AG09319 (cell line): ENCODE measurements around the gene TSTD2.
A peak's percentile ranks its signal among the peaks of the same experiment; 100 is the strongest.

ENCODE experiments used
- DNase-seq: peaks from one replicate; pipeline ENCODE4 v3.0.0-alpha.2; 2010; ENCODE audit warnings: low read depth; ENCODE audit errors: extremely low read depth
- TF ChIP-seq, protein P1 (sequence below): IDR thresholded peaks from 2 replicates; pipeline ENCODE4 v1.5.1; 2011; ENCODE audit warnings: low read depth, mild to moderate bottlenecking, inconsistent platforms, low read length, moderate library complexity

The TSTD2 gene

DNA sequence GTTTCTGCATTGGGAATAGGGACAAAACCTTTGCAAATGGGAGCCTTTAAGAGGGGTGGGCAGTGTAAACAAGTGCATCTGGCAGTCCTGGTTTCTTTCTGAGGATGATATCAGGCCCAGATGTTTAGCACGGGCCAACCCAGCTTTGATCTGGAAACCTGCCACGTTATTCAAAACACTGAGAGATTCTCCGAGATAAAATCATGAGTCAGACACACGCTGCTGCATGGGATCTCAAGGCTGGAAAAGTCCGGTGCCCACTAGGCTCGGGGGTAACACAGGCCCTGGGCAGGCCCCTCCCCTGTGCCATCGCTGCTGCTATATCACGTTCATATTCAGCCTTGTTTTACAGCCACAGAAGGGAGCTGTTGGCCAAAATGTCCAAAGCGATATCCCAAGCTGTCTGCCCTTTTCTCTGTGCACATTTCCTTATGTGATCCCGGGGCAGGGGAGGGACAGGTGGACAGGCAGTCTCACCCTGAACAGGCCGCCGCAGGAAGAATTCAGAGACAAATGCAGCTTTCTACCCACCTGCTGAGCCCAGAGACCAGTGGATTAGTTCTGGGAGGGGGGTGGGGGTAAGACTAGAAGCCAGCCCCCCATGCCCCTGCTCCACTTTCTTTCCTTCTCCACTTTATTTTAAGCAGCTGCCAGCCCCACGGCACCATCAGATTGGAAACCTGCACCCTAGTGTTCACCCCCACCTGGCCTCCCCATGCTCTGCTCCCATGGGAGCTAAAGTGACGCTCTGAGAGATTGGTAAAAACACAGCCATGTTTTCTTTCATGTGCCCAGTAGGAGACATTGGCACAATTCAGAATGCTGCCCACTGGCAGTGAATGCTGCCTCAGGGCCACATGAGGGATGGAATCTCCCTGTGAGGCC is 68.6 kb downstream of the TSTD2 start:
- TF ChIP-seq, protein P1, sequence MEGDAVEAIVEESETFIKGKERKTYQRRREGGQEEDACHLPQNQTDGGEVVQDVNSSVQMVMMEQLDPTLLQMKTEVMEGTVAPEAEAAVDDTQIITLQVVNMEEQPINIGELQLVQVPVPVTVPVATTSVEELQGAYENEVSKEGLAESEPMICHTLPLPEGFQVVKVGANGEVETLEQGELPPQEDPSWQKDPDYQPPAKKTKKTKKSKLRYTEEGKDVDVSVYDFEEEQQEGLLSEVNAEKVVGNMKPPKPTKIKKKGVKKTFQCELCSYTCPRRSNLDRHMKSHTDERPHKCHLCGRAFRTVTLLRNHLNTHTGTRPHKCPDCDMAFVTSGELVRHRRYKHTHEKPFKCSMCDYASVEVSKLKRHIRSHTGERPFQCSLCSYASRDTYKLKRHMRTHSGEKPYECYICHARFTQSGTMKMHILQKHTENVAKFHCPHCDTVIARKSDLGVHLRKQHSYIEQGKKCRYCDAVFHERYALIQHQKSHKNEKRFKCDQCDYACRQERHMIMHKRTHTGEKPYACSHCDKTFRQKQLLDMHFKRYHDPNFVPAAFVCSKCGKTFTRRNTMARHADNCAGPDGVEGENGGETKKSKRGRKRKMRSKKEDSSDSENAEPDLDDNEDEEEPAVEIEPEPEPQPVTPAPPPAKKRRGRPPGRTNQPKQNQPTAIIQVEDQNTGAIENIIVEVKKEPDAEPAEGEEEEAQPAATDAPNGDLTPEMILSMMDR, result no peak
- DNase-seq, result peak; percentile 44

DNA sequence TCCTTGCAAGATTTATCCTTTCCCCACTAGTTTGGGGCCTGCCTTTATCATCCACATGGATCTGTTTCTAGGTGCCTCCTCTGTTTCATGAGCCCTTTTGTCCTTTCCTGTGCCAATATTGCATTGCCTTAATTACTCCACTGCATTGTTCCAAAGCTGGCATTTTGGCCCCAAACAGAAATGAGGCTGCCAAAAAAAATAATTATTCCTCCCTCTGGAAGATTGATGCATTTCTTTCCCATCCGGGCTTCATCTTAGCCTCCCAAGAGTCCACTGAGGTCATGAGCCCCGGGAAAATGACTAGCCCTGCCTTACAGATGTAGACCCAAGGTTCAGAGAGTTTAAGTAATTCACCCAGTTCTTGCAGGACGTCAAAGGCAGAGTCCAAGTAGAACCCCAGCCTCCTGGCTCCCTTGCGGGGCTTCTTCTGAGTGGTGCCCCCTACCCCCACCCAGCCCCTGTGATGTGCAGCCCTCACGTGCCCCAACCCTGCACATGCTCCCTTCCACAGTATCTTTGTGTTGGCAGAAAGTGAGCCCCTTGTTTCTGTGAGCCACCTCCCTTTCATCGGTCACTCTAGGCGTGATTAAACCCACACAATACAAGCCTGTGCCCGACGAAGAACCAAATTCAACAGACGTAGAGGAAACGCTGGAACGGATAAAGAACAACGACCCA is 69.6 kb downstream of the TSTD2 start:
- TF ChIP-seq, protein P1, result no peak
- DNase-seq, result no peak

DNA sequence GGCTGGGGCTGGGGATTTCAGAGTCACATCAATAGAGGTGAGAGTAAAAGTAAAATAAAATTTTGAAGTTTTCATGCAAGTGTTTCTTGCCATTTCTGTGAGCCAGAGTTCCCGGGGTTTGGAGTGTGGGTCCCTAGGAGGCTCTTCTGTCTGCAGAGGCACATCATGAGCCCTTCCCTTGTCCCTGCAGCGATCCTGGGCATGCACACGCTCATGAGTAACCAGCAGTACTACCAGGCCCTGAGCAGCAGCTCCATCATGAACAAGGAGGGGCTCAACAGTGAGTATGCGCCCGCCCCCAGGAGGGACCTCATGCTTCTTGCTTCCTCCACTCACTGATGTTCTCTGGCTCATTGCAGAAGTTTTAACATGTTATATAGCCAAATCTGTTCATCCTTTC is 70.6 kb downstream of the TSTD2 start:
- TF ChIP-seq, protein P1, result no peak
- no peak for DNase-seq

DNA sequence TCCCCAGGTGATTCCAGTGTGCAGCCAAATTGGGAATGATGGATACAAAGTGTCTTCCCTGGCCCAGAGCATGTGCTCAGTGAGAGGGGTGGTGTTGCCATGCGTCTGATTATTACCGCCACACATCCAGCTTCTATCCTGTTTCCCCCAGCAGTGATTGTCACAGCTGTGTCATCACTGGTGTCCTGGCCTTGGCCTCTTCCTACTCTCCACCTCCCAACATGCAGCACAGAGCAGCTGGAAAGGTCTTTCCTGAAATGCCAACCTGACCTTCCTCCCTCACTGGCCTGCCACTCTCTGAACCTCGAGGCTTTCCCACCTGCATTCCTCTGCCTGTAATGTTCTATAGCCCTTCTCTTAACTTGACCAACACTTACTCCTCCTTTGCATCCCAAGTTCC is 71.7 kb downstream of the TSTD2 start:
- DNase-seq, result no peak
- TF ChIP-seq, protein P1, result no peak

DNA sequence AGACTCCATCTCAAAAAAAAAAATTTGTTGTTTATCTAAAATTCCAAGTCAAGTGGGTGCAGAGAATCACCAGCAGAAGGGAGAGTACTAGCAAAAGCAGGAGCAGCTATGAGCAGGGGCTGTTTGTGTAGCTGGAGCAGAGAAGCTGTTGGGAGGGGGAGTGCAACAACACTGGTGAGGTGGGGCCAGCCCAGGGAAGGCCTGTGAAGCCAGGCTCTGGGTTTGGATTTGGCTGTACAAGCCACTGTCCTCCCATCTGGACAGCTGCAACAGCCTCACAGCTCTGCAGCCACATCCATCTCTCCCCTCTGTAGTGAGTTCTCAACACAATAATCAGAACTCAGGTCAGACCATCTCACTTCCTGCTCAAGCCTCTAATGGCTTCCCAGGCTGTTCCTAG is 72.3 kb downstream of the TSTD2 start:
- TF ChIP-seq, protein P1, result no peak
- DNase-seq, result no peak

DNA sequence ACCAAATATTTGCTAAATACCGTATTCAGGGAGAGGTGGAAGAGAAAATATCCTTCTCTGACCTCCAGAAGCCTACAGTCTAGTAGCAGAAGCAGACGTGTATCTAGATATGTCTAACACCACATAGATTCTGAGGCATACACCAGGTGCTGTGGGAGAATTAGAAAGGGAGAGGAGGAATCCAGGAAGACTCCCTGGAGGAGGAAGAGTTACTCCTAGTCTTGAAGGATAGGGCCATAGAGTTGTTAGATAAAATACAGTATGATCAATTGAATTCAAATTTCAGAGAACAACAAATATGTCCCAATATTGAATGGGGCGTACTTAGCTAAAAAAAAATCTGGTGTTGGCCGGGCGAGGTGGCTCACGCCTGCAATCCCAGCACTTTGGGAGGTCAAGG is 73.0 kb downstream of the TSTD2 start:
- DNase-seq, result no peak
- TF ChIP-seq, protein P1, result no peak

DNA sequence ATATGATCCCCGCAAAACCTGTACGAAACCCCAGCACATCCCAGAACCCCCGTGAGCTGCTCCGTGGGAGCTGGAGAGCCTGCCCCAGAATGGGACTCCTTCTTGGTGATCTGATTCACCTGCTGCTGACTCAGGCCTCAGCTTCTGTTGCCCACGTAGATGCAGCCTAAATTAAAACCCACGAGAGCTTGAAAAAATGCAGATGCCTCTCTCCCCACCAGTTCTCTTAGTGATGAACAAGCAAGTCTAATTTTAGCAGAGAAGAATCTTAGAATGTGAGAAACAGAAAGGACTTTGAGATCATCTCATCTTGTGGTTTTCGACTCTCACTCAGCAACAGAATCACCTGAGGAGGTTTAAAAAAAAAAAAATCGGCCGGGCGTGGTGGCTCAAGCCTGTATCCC is 74.1 kb downstream of the TSTD2 start:
- TF ChIP-seq, protein P1, result no peak
- no peak for DNase-seq
